Smooth muscle cell of the pulmonary artery (primary cell): ENCODE measurements around the gene TMEM225B. TPM values are rescaled to one million over a fixed set of nuclear protein-coding genes. Genes with fewer than 3 reads are reported as not detected.

Source experiments
- total RNA-seq: library from RNA; depleted of rRNA; stranded (reverse); fragments of >200 nt; gene quantifications from 2 replicates; pipeline ENCODE4 v1.2.3, GENCODE V29; 2014

Gene TMEM225B, protein sequence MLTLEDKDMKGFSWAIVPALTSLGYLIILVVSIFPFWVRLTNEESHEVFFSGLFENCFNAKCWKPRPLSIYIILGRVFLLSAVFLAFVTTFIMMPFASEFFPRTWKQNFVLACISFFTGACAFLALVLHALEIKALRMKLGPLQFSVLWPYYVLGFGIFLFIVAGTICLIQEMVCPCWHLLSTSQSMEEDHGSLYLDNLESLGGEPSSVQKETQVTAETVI
- total RNA-seq, result 0.52 and 1.1 TPM in 2 replicates

DNA sequence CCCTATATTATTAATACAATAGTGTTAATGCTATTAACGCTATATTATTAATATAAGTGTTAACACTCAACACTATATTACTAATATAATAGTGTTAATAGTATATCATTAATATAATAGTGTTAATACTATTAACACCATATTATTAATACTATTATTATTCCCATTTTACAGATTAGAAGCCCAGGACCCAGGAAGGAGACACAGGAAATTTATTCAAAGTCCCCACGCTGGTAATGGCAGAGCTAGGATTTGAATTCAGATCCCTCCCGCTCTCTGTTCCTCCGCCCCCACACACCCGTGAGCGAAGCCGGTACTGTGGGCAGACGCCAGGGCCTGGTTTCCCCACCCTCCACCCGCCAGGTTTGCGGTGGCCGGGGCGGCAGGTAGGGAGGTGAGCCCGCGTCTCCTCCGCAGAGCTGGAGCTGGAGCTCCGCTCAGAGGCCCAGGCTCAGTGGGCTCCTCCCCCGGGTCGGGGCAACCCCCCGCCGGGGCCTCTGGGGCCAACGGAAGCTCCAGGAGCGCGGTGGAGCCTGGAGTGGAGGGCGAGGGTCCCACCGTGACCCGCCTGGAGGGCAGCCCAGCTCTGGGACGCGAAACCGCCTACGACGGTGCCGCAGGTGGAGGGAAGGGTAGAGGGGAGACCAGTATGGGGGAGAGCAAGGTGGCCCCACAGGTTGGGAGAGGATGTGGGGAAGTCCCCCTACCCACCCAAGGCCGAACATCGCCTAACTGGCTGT lies at the start of gene TMEM225B:
Gene TMEM225B (plus strand): TSS at position 506 of the 740 bp plus-strand sequence. CDS start 6,122 bp downstream, outside the sequence.

DNA sequence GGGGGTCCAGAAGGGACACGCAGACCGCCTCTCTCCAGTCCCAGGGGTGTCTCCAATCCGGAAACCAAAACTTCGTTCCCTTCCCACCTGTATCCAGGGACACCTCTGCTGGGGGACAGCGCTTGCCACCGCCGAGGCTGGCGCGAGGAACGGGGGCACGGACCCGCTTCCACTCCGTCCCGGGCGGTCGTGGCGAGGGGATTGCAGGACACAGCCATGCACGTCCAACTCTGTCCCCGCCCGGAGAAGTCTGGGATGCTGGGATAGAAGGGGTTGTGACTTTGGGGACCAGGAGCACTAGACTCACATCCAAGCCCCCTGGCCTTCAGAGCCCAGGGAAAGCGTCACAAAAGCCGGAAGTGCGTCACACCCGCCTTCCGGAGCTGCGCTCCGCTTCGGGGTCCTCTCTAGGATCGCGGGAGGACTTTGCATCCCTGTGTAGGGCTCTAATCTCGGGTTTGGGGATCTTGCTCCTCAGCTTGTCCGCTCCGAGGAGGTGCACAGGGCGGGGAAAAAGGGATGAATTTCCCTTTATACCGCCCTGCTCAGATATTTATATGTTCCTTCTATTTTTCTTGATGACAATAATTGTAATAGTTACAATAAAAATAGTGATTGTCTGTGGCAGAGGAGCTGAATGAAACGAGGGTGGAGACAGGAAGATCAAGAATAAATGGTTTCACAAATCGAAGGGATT lies 46.2 kb upstream of the TMEM225B start, which contains the start of gene FAM200A:
Gene FAM200A (minus strand): TSS at position 348 of the 697 bp plus-strand sequence. CDS start 3,707 bp downstream, outside the sequence.

DNA sequence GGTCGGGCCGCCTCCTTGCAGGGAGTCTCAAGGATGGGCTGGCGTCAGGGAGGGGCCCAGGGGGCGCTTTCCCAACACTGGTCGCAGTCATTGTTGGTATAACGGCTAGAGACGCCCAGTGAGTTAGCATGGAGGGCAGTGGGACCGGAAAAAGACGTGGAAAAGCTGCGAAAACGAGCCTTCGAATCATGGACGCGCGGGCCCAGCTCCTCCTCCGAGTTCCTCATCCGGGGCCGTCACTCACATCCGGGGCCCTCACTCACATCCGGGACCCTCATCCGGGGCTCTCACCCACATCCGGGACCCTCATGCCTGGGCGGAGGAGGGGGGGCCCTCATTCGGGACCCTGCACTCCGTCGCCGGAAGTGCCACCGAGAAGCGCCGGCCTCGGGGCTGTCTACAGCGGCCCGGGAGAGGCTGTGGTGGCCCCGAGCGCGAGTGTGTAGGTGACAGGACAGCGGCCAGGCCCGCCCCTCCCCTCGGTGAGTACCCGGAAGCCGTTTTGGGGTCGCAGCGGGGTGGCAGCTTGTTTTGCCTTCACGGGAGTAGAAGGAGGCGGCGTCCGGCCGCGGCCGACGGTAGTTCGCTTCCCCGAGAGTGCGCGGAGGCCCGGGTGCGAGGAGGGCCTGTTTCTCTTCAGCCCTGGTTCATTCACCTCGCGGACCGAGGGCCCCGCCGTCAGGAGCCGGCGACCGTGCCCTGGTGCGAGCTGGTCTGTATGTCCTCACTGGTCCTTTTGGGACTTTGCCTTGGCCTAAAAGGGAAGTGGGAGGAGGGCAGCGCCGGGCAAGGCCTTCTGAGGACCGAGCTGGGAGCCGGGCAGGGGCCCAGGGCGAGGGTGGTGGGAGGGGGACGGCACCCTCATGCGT lies 39.5 kb upstream of the TMEM225B start, which contains the start of gene ZNF655:
Gene ZNF655 (plus strand): TSS at position 337 of the 869 bp plus-strand sequence. CDS start 1,918 bp downstream, outside the sequence.

DNA sequence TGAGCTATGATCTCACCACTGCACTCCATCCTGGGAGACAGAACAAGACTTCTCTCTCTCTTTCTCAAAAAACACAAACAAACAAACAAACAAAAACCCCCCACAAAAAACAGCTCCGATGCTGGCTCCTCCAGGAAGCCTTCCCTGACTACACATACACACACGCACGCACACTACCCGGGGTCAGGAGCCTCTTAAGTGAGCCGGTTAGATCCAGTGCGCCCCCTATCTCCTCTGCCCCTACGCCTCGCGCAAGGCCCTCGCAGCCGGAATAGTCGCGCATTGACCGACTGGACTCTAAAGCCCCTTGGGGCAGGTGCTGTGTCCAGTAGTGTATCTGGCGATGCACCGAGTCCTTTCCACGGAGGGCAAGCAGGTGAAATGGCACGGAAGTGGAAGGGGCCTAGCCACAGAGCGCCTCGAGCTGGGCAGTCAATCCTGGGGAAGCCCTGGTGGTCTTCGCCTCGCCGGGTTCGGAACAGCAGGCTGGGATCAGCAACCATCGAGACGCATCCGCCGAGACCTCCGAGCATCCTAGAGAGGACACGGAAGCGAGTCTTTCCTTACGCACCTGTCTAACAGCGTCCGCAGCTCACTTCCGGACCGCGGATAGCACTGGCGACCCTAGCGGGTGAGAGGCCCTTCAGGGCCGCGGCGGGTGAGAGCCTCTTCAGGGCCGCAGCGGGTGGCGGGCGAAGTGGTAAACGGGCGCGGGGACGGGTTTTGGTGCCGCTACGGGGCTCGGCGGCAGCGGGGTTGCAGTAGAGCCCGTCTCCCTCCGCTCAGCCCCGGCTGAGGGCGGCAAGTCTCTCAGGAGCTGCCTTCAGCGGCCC lies 18.5 kb downstream of the TMEM225B start, which contains the start of gene ZSCAN25:
Gene ZSCAN25 (plus strand): TSS at position 588 of the 833 bp plus-strand sequence. CDS start 2,661 bp downstream, outside the sequence.

Other genes with a start within 250 kb of the TMEM225B start
- 359 and 812 TPM in 2 replicates for gene ARPC1B, start 223.5 kb upstream of the TMEM225B start, total RNA-seq
- gene PDAP1, start 189.7 kb upstream of the TMEM225B start, total RNA-seq, result 22.6 and 26.3 TPM in 2 replicates
- gene BUD31, start 189.3 kb upstream of the TMEM225B start, total RNA-seq, result 61.6 and 70.4 TPM in 2 replicates
- gene PTCD1, start 159.5 kb upstream of the TMEM225B start, total RNA-seq, result 6.8 and 7.8 TPM in 2 replicates
- 24.5 and 31.0 TPM in 2 replicates for gene CPSF4, start 159.3 kb upstream of the TMEM225B start, total RNA-seq
- 122 and 167 TPM in 2 replicates for gene ATP5MF, start 132.1 kb upstream of the TMEM225B start, total RNA-seq
- gene ZNF789, start 125.4 kb upstream of the TMEM225B start, total RNA-seq, result 3.6 and 4.2 TPM in 2 replicates
- gene ZNF394, start 98.0 kb upstream of the TMEM225B start, total RNA-seq, result 15.5 and 19.4 TPM in 2 replicates
- gene ZKSCAN5, start 93.6 kb upstream of the TMEM225B start, total RNA-seq, result 8.1 and 10.5 TPM in 2 replicates
- 5.5 and 7.3 TPM in 2 replicates for gene FAM200A, start 46.2 kb upstream of the TMEM225B start, total RNA-seq
- gene ZNF655, start 39.6 kb upstream of the TMEM225B start, total RNA-seq, result 52.6 and 62.3 TPM in 2 replicates
- 11.8 and 12.9 TPM in 2 replicates for gene ZSCAN25, start 18.7 kb downstream of the TMEM225B start, total RNA-seq
- gene CYP3A5, start 81.7 kb downstream of the TMEM225B start, total RNA-seq, result not detected in 2 replicates
- gene CYP3A7, start 136.9 kb downstream of the TMEM225B start, total RNA-seq, result not detected in 2 replicates
- not detected in 2 replicates for gene CYP3A4, start 185.9 kb downstream of the TMEM225B start, total RNA-seq
- gene CYP3A43, start 229.7 kb downstream of the TMEM225B start, total RNA-seq, result not detected in 2 replicates